MM.1S (cell line): ENCODE results near the gene FOXN3.

Experiments used
- CTCF ChIP-seq: fragments of 300-600 bp; sonication (generic); IDR thresholded peaks from 2 replicates; pipeline ENCODE4 v1.5.1; 2016; ENCODE audit warnings: antibody characterized with exemption, low read length, mixed read lengths
- EZH2 ChIP-seq: fragments of 300-600 bp; sonication (generic); optimal IDR thresholded peaks from 2 replicates; pipeline ENCODE3; 2017; ENCODE audit warnings: low read depth, mild to moderate bottlenecking, antibody characterized with exemption, low read length, mixed read lengths
- EZH2phosphoT487 ChIP-seq: fragments of 300-600 bp; sonication (generic); IDR thresholded peaks from 2 replicates; pipeline ENCODE4 v1.6.1; 2018; ENCODE audit warnings: antibody characterized with exemption, low read length

GRCh38 chr14:89466484-89466883, 49.5 kb upstream of the FOXN3 start:
- TF ChIP-seq CTCF (no peak), EZH2 (no peak), EZH2phosphoT487 (no peak)
